ENCODE data around the gene MYBPC3. TPM values are rescaled to one million over a fixed set of nuclear protein-coding genes. Genes with fewer than 3 reads are reported as not detected.
A peak's percentile ranks its signal among the peaks of the same experiment; 100 is the strongest.

The MYBPC3 gene
- total RNA-seq, 4 donors from 2014 or later: 0.21 to 0.60 TPM; not detected in 2

DNA sequence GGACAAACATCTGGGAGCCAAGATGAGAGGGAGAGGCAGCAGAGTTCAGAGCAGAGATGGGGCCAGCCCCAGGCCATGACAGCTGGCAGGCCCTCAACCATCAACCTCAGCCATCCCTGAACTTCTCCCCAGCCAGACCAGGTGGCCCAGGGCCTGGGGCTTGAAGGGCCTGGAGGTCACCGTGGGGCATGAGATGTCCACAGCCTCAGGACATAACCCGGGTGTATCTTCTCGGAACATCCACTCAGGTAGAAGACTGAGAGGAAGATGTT, 43.5 kb upstream of the MYBPC3 start:
- H3K4me3 ChIP-seq: no peak overlapping the region
- peak overlapping the region in 3 of 4 donors; percentile 80 to 89 (median 87) for H3K27ac ChIP-seq
- TF ChIP-seq EP300 (IDR thresholded peaks at IDR 0.05) (no peak), POLR2A (IDR thresholded peaks at IDR 0.05) (no peak)
- TF ChIP-seq, protein P1, sequence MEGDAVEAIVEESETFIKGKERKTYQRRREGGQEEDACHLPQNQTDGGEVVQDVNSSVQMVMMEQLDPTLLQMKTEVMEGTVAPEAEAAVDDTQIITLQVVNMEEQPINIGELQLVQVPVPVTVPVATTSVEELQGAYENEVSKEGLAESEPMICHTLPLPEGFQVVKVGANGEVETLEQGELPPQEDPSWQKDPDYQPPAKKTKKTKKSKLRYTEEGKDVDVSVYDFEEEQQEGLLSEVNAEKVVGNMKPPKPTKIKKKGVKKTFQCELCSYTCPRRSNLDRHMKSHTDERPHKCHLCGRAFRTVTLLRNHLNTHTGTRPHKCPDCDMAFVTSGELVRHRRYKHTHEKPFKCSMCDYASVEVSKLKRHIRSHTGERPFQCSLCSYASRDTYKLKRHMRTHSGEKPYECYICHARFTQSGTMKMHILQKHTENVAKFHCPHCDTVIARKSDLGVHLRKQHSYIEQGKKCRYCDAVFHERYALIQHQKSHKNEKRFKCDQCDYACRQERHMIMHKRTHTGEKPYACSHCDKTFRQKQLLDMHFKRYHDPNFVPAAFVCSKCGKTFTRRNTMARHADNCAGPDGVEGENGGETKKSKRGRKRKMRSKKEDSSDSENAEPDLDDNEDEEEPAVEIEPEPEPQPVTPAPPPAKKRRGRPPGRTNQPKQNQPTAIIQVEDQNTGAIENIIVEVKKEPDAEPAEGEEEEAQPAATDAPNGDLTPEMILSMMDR (IDR thresholded peaks at IDR 0.05): no peak
- H3K27me3 ChIP-seq: no peaks in the 10 kb centered on the region
- H3K4me1 ChIP-seq: peaks cover 3 to 29% (median 13%) of the 10 kb centered on the region in 4 donors
- no peaks in the 10 kb centered on the region for H3K36me3 ChIP-seq
- no peaks in the 10 kb centered on the region for H3K9me3 ChIP-seq
- 92% methylated on average over 3 of the region's 3 CpGs for WGBS, 2 donors
- no peak for DNase-seq (ENCODE audit: low spot score in 2 of 2)

DNA sequence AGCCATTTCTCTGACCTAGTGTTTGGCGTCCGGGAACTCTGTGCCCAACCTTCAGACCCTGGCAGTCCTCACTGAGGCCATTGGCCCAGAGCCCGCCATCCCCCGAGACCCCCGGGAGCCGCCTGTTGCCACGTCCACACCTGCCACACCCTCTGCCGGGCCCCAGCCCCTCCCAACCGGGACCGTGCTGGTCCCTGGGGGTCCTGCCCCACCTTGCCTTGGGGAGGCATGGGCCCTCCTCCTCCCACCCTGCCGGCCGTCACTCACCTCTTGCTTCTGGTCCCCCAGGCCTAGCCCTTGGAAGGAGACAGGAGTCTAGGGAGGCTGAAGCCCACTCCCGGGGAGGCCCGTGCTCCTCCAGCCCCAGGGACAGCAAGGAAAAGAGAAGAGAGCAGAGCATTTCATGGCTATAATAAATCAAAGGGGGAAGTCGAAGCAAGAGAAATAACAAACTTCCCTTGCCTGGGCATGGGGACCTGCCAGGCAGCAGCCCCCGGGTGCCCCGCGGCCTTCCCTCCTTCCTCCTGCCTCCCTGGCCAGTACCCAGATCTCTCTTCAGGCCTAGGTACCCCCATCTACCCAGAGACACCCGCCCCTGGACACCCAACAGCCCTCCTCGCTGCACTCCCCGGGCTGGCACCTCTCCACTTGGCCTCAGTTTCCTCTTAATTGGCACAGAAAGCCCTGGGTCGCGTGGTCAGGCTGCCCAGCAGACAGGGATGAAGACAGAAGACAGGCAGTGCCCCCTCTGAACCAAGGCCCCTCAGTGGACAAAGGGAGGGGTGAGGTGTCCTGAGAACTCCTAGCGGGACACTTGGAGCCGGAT, 42.9 kb upstream of the MYBPC3 start:
- Histone ChIP-seq H3K9me3 (no peaks in the 10 kb centered on the region), H3K36me3 (no peaks in the 10 kb centered on the region), H3K27ac (peak overlapping the region; percentile 61 to 89 (median 84)), H3K27me3 (no peaks in the 10 kb centered on the region), H3K4me3 (peak overlapping the region in 2 of 4 donors; percentile 20 to 28), H3K4me1 (peaks cover 0 to 24% (median 7%) of the 10 kb centered on the region in 4 donors)
- TF ChIP-seq EP300 (IDR thresholded peaks at IDR 0.05) (no peak), POLR2A (IDR thresholded peaks at IDR 0.05) (no peak)
- TF ChIP-seq, protein P1 (IDR thresholded peaks at IDR 0.05): no peak
- DNase-seq (ENCODE audit: low spot score in 2 of 2): no peak
- 74 to 85% methylated on average over 20 to 25 of the region's 25 CpGs for WGBS, 2 donors

DNA sequence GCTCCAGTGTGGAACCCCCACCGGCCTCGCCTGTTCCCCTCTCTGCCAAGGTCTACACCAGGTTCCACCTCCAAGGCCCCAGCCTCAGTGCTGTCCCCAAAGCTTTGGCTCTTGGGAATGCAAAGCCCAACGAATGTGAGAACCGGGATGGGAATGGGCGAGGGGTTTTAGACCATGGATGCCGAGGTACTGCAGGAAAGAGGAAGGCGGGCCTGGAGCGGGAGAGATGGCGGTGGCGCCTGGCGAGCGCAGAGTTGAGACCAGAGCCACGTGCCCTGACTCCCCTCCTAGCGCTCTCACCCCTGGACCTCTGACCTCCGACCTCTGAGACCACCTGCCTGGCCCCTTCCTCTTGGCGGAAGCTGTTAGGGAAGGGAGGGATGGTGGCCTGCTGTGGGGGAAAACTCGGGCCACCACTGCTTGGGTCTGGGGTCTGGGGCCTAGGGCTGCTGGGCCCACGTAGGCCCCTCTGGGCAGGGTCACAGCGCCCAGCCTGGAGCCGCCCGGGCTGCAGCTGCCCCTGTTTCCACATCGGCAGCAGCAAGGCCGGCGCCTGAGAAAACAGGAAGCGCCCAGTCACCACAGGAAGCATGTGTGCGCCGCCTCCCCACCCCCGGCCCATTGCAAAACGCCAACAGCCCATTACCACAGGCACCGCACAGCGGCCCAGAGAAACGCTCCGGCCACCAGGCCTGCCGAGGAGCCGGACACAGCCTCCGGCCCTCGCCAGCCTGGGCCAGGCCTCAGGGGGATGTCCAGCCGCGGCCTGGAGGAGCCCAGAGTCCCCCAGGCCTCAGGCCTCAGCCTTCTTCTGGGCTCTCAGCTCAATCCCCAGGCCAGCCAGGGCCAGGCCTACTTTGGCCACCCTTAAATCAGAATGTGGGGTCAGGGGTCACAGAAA, 42.1 kb upstream of the MYBPC3 start:
- peak in 1 of 2 donors; percentile 28 for TF ChIP-seq POLR2A (IDR thresholded peaks at IDR 0.05)
- TF ChIP-seq EP300 (IDR thresholded peaks at IDR 0.05): peak in 1 of 2 donors; percentile 63
- TF ChIP-seq, protein P1 (IDR thresholded peaks at IDR 0.05): no peak
- DNase-seq (ENCODE audit: low spot score in 2 of 2): no peak
- Histone ChIP-seq H3K4me1 (peaks cover 0 to 23% (median 2%) of the 10 kb centered on the region in 4 donors), H3K36me3 (no peaks in the 10 kb centered on the region), H3K9me3 (no peaks in the 10 kb centered on the region), H3K27ac (peak overlapping the region; percentile 61 to 89 (median 84)), H3K27me3 (no peaks in the 10 kb centered on the region), H3K4me3 (peak overlapping the region in 2 of 4 donors; percentile 20 to 28)
- 66 to 75% methylated on average over 21 to 38 of the region's 39 CpGs for WGBS, 2 donors

DNA sequence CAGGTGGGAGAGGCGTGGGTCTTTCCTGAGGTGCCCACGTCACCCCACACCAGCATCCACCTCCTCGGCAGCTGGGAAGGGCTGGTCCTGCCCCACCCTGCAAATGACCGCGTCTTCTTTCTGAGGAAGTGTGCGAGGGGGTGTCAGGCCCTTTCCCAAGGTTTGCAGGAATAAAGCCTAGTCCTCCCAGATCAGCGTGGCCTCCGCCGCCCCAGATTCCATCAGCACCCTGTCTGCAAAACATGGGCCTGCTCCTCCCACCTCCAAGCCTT, 41.5 kb upstream of the MYBPC3 start:
- H3K4me3 ChIP-seq: peak overlapping the region in 1 of 4 donors; percentile 28
- H3K27ac ChIP-seq: peak overlapping the region in 3 of 4 donors; percentile 80 to 89 (median 87)
- H3K9me3 ChIP-seq: no peaks in the 10 kb centered on the region
- H3K4me1 ChIP-seq: peaks cover 0 to 23% (median 0%) of the 10 kb centered on the region in 4 donors
- TF ChIP-seq, protein P1 (IDR thresholded peaks at IDR 0.05): no peak
- TF ChIP-seq EP300 (IDR thresholded peaks at IDR 0.05) (no peak), POLR2A (IDR thresholded peaks at IDR 0.05) (no peak)
- H3K27me3 ChIP-seq: no peaks in the 10 kb centered on the region
- no peaks in the 10 kb centered on the region for H3K36me3 ChIP-seq
- WGBS, 2 donors: 86 to 97% methylated on average over 6 to 9 of the region's 9 CpGs
- no peak for DNase-seq (ENCODE audit: low spot score in 2 of 2)

Measured in tibial nerve (tissue), 4 donors.